ENCODE data around the gene SHMT1.

- TF ChIP-seq CTCF (conservative IDR thresholded peaks at IDR 0.05 in 1 of 2, IDR thresholded peaks at IDR 0.05 in 1 of 2; ENCODE audit: low read depth in 1 of 2, low read length in 2 of 2) (no peak), EZH2 (IDR thresholded peaks at IDR 0.05; ENCODE audit: low read length, missing control alignments) (no peak)
These were observed 8.1 kb upstream of the SHMT1 start for GRCh38 chr17:18371455-18371854.
